Lung (tissue), 12 donors: ENCODE measurements around the gene JAM3. TPM values are rescaled to one million over a fixed set of nuclear protein-coding genes. Genes with fewer than 3 reads are reported as not detected.

Experiments used
- ATAC-seq: fragments of 200-7000 bp; cut with Tn5 transposase; one replicate; pipeline ENCODE4 v1.9.1; 2020; ENCODE audit warnings: moderate number of reproducible peaks; ENCODE audit not compliant: insufficient read depth, low FRiP score
- DNase-seq, 3 donors: peaks; one replicate each; pipeline ENCODE4 v3.0.0-alpha.2; 2013 to 2017
- H3K27ac ChIP-seq, 2 donors: one replicate each; pipeline ENCODE4 v1.5.1; 2013; ENCODE audit warnings: mild to moderate bottlenecking in 2 of 2, moderate library complexity in 2 of 2, control low read depth in 1 of 2, inconsistent platforms in 1 of 2, low read depth in 1 of 2, low read length in 1 of 2
- H3K27me3 ChIP-seq, 3 donors: one replicate each; pipeline ENCODE4 v1.5.1; 2013; ENCODE audit warnings: low read length in 2 of 3; ENCODE audit not compliant: control insufficient read depth in 3 of 3, insufficient read depth in 3 of 3
- H3K36me3 ChIP-seq, 4 donors: one replicate each; pipeline ENCODE4 v1.5.1; 2013; ENCODE audit warnings: low read length in 4 of 4, mild to moderate bottlenecking in 1 of 4, moderate library complexity in 1 of 4; ENCODE audit not compliant: control insufficient read depth in 4 of 4, insufficient read depth in 4 of 4
- H3K4me1 ChIP-seq, 5 donors: one replicate each; pipeline ENCODE4 v1.5.1; 2013; ENCODE audit warnings: low read length in 5 of 5, mild to moderate bottlenecking in 2 of 5, moderate library complexity in 1 of 5; ENCODE audit not compliant: control insufficient read depth in 5 of 5, insufficient read depth in 5 of 5
- H3K4me3 ChIP-seq: one replicate; pipeline ENCODE4 v1.5.1; 2013; ENCODE audit warnings: mild to moderate bottlenecking, control low read depth, moderate library complexity
- H3K9ac ChIP-seq, 2 donors: one replicate each; pipeline ENCODE4 v1.5.1; 2013; ENCODE audit warnings: low read length in 2 of 2, control low read depth in 1 of 2; ENCODE audit not compliant: insufficient read depth in 1 of 2
- H3K9me3 ChIP-seq, 4 donors: one replicate each; pipeline ENCODE4 v1.5.1; 2013; ENCODE audit warnings: low read length in 3 of 4, mild to moderate bottlenecking in 1 of 4, moderate library complexity in 1 of 4; ENCODE audit not compliant: control insufficient read depth in 4 of 4, insufficient read depth in 3 of 4
- WGBS, 2 donors: extraction: QIAGEN DNeasy Blood & Tissue Kit; methylation state at CpG; one replicate each; pipeline ENCODE4 v1.1.7; 2013; 5-methylcytosine and 5-hydroxymethylcytosine counted together
- polyA plus RNA-seq, 2 donors: library from polyadenylated mRNA; stranded (reverse); fragments of 200-250 nt; gene quantifications; one replicate each; pipeline ENCODE4 v1.2.1, GENCODE V29; 2013
- total RNA-seq, 2 donors: library from RNA; depleted of rRNA in 1 of 2; stranded (reverse); fragments of >200 nt in 1 of 2; gene quantifications; one replicate each; pipeline ENCODE4 v1.2.1, GENCODE V29; 2014 to 2021
- TF ChIP-seq, protein P1 (sequence below): IDR thresholded peaks from 2 replicates; pipeline ENCODE4 v1.5.1; 2012; ENCODE audit warnings: mild to moderate bottlenecking; ENCODE audit errors: control extremely low read depth, extremely low read depth
- donor health status: control.
- donor health status: control.
- donor health status: Bipolar disorder and iron deficiency.
- donor health status: healthy.
- donor health status: DM: yes; HTN: yes; CAD: no.

The JAM3 gene
- total and polyA plus RNA-seq, 4 donors = 10.3 to 72.2 (median 23.6) TPM

GRCh38 chr11:134150195-134150903 is 81.5 kb downstream of the JAM3 start:
- ATAC-seq (no peak), DNase-seq (peak in 1 of 3 donors; percentile 18)
- Histone ChIP-seq H3K27me3 (no peaks in the 10 kb centered on the region), H3K4me1 (no peaks in the 10 kb centered on the region), H3K9me3 (no peaks in the 10 kb centered on the region), H3K4me3 (no peak overlapping the region), H3K9ac (peak overlapping the region in 1 of 2 donors; percentile 28), H3K27ac (no peak overlapping the region), H3K36me3 (peaks cover 22 to 41% (median 30%) of the 10 kb centered on the region in 4 donors)
- WGBS, 2 donors = 83 to 89% methylated on average over 12 of the region's 12 CpGs
- TF ChIP-seq, protein P1, sequence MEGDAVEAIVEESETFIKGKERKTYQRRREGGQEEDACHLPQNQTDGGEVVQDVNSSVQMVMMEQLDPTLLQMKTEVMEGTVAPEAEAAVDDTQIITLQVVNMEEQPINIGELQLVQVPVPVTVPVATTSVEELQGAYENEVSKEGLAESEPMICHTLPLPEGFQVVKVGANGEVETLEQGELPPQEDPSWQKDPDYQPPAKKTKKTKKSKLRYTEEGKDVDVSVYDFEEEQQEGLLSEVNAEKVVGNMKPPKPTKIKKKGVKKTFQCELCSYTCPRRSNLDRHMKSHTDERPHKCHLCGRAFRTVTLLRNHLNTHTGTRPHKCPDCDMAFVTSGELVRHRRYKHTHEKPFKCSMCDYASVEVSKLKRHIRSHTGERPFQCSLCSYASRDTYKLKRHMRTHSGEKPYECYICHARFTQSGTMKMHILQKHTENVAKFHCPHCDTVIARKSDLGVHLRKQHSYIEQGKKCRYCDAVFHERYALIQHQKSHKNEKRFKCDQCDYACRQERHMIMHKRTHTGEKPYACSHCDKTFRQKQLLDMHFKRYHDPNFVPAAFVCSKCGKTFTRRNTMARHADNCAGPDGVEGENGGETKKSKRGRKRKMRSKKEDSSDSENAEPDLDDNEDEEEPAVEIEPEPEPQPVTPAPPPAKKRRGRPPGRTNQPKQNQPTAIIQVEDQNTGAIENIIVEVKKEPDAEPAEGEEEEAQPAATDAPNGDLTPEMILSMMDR = no peak

DNA sequence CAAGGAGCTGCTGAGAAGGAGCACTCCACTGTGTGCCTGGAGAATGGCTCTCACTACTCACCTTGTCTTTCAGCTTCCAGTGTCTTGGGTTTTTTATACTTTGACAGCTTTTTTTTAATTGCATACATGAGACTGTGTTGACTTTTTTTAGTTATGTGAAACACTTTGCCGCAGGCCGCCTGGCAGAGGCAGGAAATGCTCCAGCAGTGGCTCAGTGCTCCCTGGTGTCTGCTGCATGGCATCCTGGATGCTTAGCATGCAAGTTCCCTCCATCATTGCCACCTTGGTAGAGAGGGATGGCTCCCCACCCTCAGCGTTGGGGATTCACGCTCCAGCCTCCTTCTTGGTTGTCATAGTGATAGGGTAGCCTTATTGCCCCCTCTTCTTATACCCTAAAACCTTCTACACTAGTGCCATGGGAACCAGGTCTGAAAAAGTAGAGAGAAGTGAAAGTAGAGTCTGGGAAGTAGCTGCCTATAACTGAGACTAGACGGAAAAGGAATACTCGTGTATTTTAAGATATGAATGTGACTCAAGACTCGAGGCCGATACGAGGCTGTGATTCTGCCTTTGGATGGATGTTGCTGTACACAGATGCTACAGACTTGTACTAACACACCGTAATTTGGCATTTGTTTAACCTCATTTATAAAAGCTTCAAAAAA is 82.3 kb downstream of the JAM3 start:
- TF ChIP-seq, protein P1 = no peak
- Histone ChIP-seq H3K4me3 (no peak overlapping the region), H3K9me3 (no peaks in the 10 kb centered on the region), H3K27ac (no peak overlapping the region), H3K9ac (peak overlapping the region in 1 of 2 donors; percentile 28), H3K36me3 (peaks cover 22 to 43% (median 26%) of the 10 kb centered on the region in 4 donors), H3K27me3 (no peaks in the 10 kb centered on the region), H3K4me1 (no peaks in the 10 kb centered on the region)
- DNase-seq (no peak), ATAC-seq (no peak)
- 87 to 88% methylated on average over 10 of the region's 10 CpGs for WGBS, 2 donors

GRCh38 chr11:134152696-134153095 is 83.8 kb downstream of the JAM3 start:
- H3K27me3 ChIP-seq = no peaks in the 10 kb centered on the region
- H3K9ac ChIP-seq = no peak overlapping the region
- peaks cover 27 to 49% (median 31%) of the 10 kb centered on the region in 4 donors for H3K36me3 ChIP-seq
- no peaks in the 10 kb centered on the region for H3K9me3 ChIP-seq
- no peak for ATAC-seq
- H3K4me1 ChIP-seq = no peaks in the 10 kb centered on the region
- H3K27ac ChIP-seq = no peak overlapping the region
- TF ChIP-seq, protein P1 = no peak
- no peak for DNase-seq
- WGBS, 2 donors = 89 to 91% methylated on average over 9 of the region's 9 CpGs
- no peak overlapping the region for H3K4me3 ChIP-seq
